OCI-LY1 (cell line): Measurements from ENCODE around the gene TESK2.
A peak's percentile ranks its signal among the peaks of the same experiment; 100 is the strongest.

Experiments
- H2AFZ ChIP-seq: fragments of 200-600 bp; sonication (generic), shearing (Covaris generic); 2 replicates; pipeline ENCODE4 v1.6.0; 2014; ENCODE audit warnings: antibody characterized with exemption, mild to moderate bottlenecking, low read length
- H3F3A ChIP-seq: fragments of 200-600 bp; sonication (generic), shearing (Covaris generic); 2 replicates; pipeline ENCODE4 v1.6.0; 2014; ENCODE audit warnings: mild to moderate bottlenecking, antibody characterized with exemption, low read length, moderate library complexity; ENCODE audit not compliant: insufficient read depth
- H3K27ac ChIP-seq: fragments of 200-600 bp; sonication (generic); 2 replicates; pipeline ENCODE4 v1.5.1; 2014; ENCODE audit warnings: low read length, mixed run types, mild to moderate bottlenecking, low read depth; ENCODE audit not compliant: poor library complexity, severe bottlenecking
- H3K27me3 ChIP-seq: fragments of 200-600 bp; sonication (generic); 2 replicates; pipeline ENCODE4 v1.6.0; 2014; ENCODE audit warnings: antibody characterized with exemption, mild to moderate bottlenecking, low read length, moderate library complexity; ENCODE audit not compliant: insufficient read depth
- H3K36me3 ChIP-seq: fragments of 200-600 bp; sonication (generic); 2 replicates; pipeline ENCODE4 v1.6.1; 2014; ENCODE audit warnings: mild to moderate bottlenecking, antibody characterized with exemption, low read length, moderate library complexity, mixed read lengths; ENCODE audit not compliant: insufficient read depth
- H3K4me1 ChIP-seq: fragments of 200-600 bp; sonication (generic); 2 replicates; pipeline ENCODE4 v1.5.1; 2014; ENCODE audit warnings: mild to moderate bottlenecking, low read length, moderate library complexity; ENCODE audit not compliant: insufficient read depth, severe bottlenecking
- H3K4me2 ChIP-seq: fragments of 200-600 bp; sonication (generic), shearing (Covaris generic); 2 replicates; pipeline ENCODE4 v1.6.1; 2014; ENCODE audit warnings: low read length
- H3K4me3 ChIP-seq: fragments of 200-600 bp; sonication (generic); 2 replicates; pipeline ENCODE4 v1.5.1; 2014; ENCODE audit warnings: low read length, low read depth, mild to moderate bottlenecking, mixed read lengths; ENCODE audit not compliant: poor library complexity, severe bottlenecking
- H3K79me2 ChIP-seq: fragments of 200-600 bp; shearing (Covaris generic); 2 replicates; pipeline ENCODE4 v1.6.1; 2016; ENCODE audit warnings: mixed run types, low read length, mixed read lengths; ENCODE audit not compliant: insufficient read depth
- H3K9ac ChIP-seq: fragments of 200-600 bp; sonication (generic), shearing (Covaris generic); 2 replicates; pipeline ENCODE4 v1.6.1; 2014; ENCODE audit warnings: mild to moderate bottlenecking, low read length, mixed read lengths
- H3K9me2 ChIP-seq: fragments of 200-600 bp; sonication (generic), shearing (Covaris generic); 2 replicates; pipeline ENCODE4 v1.6.1; 2014; ENCODE audit warnings: low read depth, mild to moderate bottlenecking, low read length, mixed read lengths
- H3K9me3 ChIP-seq: fragments of 200-600 bp; shearing (Covaris generic); 2 replicates; pipeline ENCODE4 v1.6.1; 2014; ENCODE audit warnings: low read length, mixed read lengths
- H4K20me1 ChIP-seq: fragments of 200-600 bp; sonication (generic), shearing (Covaris generic); 2 replicates; pipeline ENCODE4 v1.6.0; 2016; ENCODE audit warnings: mild to moderate bottlenecking, low read length; ENCODE audit not compliant: insufficient read depth
- EZH2 ChIP-seq: fragments of 200-600 bp; sonication (generic), shearing (Covaris generic); IDR thresholded peaks from 2 replicates; pipeline ENCODE4 v1.8.0; 2017; ENCODE audit warnings: borderline replicate concordance, mixed run types, mild to moderate bottlenecking, antibody characterized with exemption, low read length, moderate library complexity, mixed read lengths
- TF ChIP-seq, protein P1 (sequence below): fragments of 200-600 bp; sonication (generic), shearing (Covaris generic); IDR thresholded peaks from 2 replicates; pipeline ENCODE4 v1.5.1; 2017; ENCODE audit warnings: mild to moderate bottlenecking, antibody characterized with exemption, low read length, moderate library complexity, mixed read lengths

Gene TESK2

DNA sequence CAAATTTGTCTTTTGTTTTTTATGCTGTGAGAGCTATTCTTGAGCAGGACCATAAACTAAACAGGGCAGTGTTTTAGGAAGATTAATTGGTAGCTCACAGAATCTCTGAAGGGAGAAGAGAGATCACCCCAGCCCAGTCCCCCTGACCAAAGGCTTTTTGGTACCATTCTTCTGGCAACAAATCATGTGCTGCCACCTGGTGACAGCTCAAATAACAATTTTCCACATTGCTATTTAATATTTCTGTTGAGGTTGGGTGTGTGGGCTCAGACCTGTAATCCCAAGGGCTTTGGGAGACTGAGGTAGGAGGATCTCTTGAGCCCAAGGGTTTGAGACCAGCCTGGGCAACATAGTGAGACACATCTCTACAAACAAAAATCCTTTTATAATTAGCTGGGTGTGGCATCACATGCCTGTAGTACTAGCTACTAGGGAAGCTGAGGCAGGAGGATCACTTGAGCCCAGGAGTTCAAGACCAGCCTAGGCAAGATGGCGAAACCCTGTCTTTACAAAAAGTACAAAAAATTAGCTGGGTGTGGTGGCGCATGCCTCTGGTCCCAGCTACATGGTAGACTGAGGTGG lies 2.2 kb upstream of the TESK2 start:
- TF ChIP-seq, protein P1, sequence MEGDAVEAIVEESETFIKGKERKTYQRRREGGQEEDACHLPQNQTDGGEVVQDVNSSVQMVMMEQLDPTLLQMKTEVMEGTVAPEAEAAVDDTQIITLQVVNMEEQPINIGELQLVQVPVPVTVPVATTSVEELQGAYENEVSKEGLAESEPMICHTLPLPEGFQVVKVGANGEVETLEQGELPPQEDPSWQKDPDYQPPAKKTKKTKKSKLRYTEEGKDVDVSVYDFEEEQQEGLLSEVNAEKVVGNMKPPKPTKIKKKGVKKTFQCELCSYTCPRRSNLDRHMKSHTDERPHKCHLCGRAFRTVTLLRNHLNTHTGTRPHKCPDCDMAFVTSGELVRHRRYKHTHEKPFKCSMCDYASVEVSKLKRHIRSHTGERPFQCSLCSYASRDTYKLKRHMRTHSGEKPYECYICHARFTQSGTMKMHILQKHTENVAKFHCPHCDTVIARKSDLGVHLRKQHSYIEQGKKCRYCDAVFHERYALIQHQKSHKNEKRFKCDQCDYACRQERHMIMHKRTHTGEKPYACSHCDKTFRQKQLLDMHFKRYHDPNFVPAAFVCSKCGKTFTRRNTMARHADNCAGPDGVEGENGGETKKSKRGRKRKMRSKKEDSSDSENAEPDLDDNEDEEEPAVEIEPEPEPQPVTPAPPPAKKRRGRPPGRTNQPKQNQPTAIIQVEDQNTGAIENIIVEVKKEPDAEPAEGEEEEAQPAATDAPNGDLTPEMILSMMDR: peak; percentile 74
- TF ChIP-seq EZH2: no peak
- H3K4me3 ChIP-seq: no peak overlapping the region
- H3K4me1 ChIP-seq: peaks cover 32% of the 10 kb centered on the region
- H3K27ac ChIP-seq: peak overlapping the region; percentile 2
- no peaks in the 10 kb centered on the region for H3K79me2 ChIP-seq
- no peak overlapping the region for H3K9ac ChIP-seq
- H3K9me3 ChIP-seq: no peaks in the 10 kb centered on the region
- no peaks in the 10 kb centered on the region for H4K20me1 ChIP-seq
- no peak overlapping the region for H2AFZ ChIP-seq
- no peaks in the 10 kb centered on the region for H3K36me3 ChIP-seq
- no peaks in the 10 kb centered on the region for H3K9me2 ChIP-seq
- H3K4me2 ChIP-seq: no peak overlapping the region
- no peaks in the 10 kb centered on the region for H3K27me3 ChIP-seq
- 0 out of 2 replicates have a peak, but pooled peaks cover 3% of the 10 kb centered on the region for H3F3A ChIP-seq

DNA sequence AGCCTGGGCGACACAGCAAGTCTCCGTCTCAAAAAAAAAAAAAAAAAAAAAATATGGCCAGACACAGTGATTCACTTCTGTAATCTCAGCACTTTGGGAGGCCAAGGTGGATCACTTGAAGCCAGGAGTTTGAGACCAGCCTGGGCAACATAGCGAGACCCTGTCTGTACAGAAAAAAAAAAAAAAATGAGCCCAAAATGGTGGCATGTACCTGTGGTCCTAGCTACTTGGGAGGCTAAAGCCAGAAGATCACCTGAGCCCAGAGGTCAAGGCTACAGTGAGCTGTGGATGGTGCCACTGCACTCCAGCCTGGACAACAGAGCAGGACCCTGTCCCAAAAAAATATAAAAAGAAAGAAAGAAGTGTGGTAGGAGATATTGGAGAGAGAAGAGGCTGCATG lies 1.7 kb upstream of the TESK2 start:
- H3K27ac ChIP-seq: peak overlapping the region; percentile 50
- H2AFZ ChIP-seq: no peak overlapping the region
- no peaks in the 10 kb centered on the region for H3K9me2 ChIP-seq

GRCh38 chr1:45491487-45492260 lies 711 bp upstream of the TESK2 start:
- Histone ChIP-seq H3K9ac (peak overlapping the region; percentile 18; the same call in 1 of the 2 replicates), H3K4me2 (peak overlapping the region; percentile 77), H3K9me3 (no peaks in the 10 kb centered on the region), H3K27ac (peak overlapping the region; percentile 50), H3F3A (0 out of 2 replicates have a peak, but pooled peaks cover 3% of the 10 kb centered on the region), H3K79me2 (no peaks in the 10 kb centered on the region), H3K9me2 (no peaks in the 10 kb centered on the region), H3K27me3 (no peaks in the 10 kb centered on the region), H2AFZ (no peak overlapping the region), H3K4me1 (peaks cover 32% of the 10 kb centered on the region), H3K36me3 (no peaks in the 10 kb centered on the region), H4K20me1 (no peaks in the 10 kb centered on the region), H3K4me3 (peak overlapping the region; percentile 69)
- TF ChIP-seq, protein P1: no peak
- no peak for TF ChIP-seq EZH2

More for the DNA sequence above, 1.7 kb upstream of the TESK2 start:
- Histone ChIP-seq H3K9me3 (no peaks in the 10 kb centered on the region), H3F3A (0 out of 2 replicates have a peak, but pooled peaks cover 3% of the 10 kb centered on the region), H3K9ac (no peak overlapping the region), H4K20me1 (no peaks in the 10 kb centered on the region), H3K36me3 (no peaks in the 10 kb centered on the region), H3K4me2 (no peak overlapping the region), H3K4me3 (no peak overlapping the region), H3K79me2 (no peaks in the 10 kb centered on the region), H3K27me3 (no peaks in the 10 kb centered on the region), H3K4me1 (peaks cover 32% of the 10 kb centered on the region)
- TF ChIP-seq EZH2: no peak
- TF ChIP-seq, protein P1: no peak
